ENCODE results near the gene DPP9.
"Not testable (repeated sequence)": the region's sequence is repeated elsewhere in the genome, so short reads cannot be mapped to it uniquely, and the experiment has no call there.

DPP9 gene

GRCh38 chr19:4720037-4720700 lies 3.5 kb downstream of the DPP9 start:
- TF ChIP-seq CTCF (IDR thresholded peaks at IDR 0.05; ENCODE audit: extremely low read depth, missing control alignments), result no peak
- no peak for DNase-seq (ENCODE audit: low spot score)

- no peak for DNase-seq (ENCODE audit: low spot score)
- no peak for TF ChIP-seq CTCF (IDR thresholded peaks at IDR 0.05; ENCODE audit: extremely low read depth, missing control alignments)
Measured at GRCh38 chr19:4719499-4719866, 4.2 kb downstream of the DPP9 start.

GRCh38 chr19:4717966-4718701 lies 5.5 kb downstream of the DPP9 start:
- TF ChIP-seq CTCF (IDR thresholded peaks at IDR 0.05; ENCODE audit: extremely low read depth, missing control alignments), result no peak
- no peak for DNase-seq (ENCODE audit: low spot score)

GRCh38 chr19:4717191-4717965 lies 6.3 kb downstream of the DPP9 start:
- TF ChIP-seq CTCF (IDR thresholded peaks at IDR 0.05; ENCODE audit: extremely low read depth, missing control alignments), result no peak
- no peak for DNase-seq (ENCODE audit: low spot score)

- DNase-seq (ENCODE audit: low spot score), result no peak
- no peak for TF ChIP-seq CTCF (IDR thresholded peaks at IDR 0.05; ENCODE audit: extremely low read depth, missing control alignments)
Measured at GRCh38 chr19:4715529-4716221, 8.0 kb downstream of the DPP9 start.

GRCh38 chr19:4715178-4715528 lies 8.5 kb downstream of the DPP9 start:
- DNase-seq (ENCODE audit: low spot score), result not testable (repeated sequence)

- TF ChIP-seq CTCF (IDR thresholded peaks at IDR 0.05; ENCODE audit: extremely low read depth, missing control alignments), result no peak
- DNase-seq (ENCODE audit: low spot score), result no peak
Measured at GRCh38 chr19:4714016-4714415, 9.6 kb downstream of the DPP9 start.

All from GM20000 (cell line).